BLaER1 (cell line): Measurements from ENCODE around the gene EAF1.
"Not testable (repeated sequence)": the region's sequence is repeated elsewhere in the genome, so short reads cannot be mapped to it uniquely, and the experiment has no call there.

Experiments
- H3K27ac ChIP-seq: shearing (Covaris generic); formaldehyde crosslinking; 2 replicates; pipeline ENCODE4 v1.8.1; 2022
- H3K27me3 ChIP-seq: shearing (Covaris generic); formaldehyde crosslinking; 2 replicates; pipeline ENCODE4 v1.8.1; 2022
- H3K36me3 ChIP-seq: shearing (Covaris generic); formaldehyde crosslinking; 2 replicates; pipeline ENCODE4 v1.8.1; 2022
- H3K4me1 ChIP-seq: shearing (Covaris generic); formaldehyde crosslinking; 2 replicates; pipeline ENCODE4 v1.8.1; 2022
- H3K4me2 ChIP-seq: shearing (Covaris generic); formaldehyde crosslinking; 2 replicates; pipeline ENCODE4 v1.8.1; 2022
- H3K4me3 ChIP-seq: shearing (Covaris generic); formaldehyde crosslinking; 2 replicates; pipeline ENCODE4 v1.8.1; 2022
- H3K9ac ChIP-seq: shearing (Covaris generic); formaldehyde crosslinking; 2 replicates; pipeline ENCODE4 v1.8.1; 2022
- H3K9me3 ChIP-seq: shearing (Covaris generic); formaldehyde crosslinking; 2 replicates; pipeline ENCODE4 v1.8.1; 2022
- H4K20me1 ChIP-seq: shearing (Covaris generic); formaldehyde crosslinking; 2 replicates; pipeline ENCODE4 v1.8.1; 2022
- Cebpa-rat ChIP-seq: shearing (Covaris generic); IDR thresholded peaks from 2 replicates; pipeline ENCODE4 v1.8.1; 2022

Gene EAF1

GRCh38 chr3:15404767-15405166 lies 22.6 kb upstream of the EAF1 start:
- no peaks in the 10 kb centered on the region for H3K4me1 ChIP-seq

GRCh38 chr3:15405448-15406050 lies 21.8 kb upstream of the EAF1 start:
- no peak overlapping the region for H3K4me3 ChIP-seq

More at GRCh38 chr3:15404767-15405166, 22.6 kb upstream of the EAF1 start:
- no peak for TF ChIP-seq Cebpa-rat
- H3K36me3 ChIP-seq, result peaks cover 17% of the 10 kb centered on the region
- H3K27me3 ChIP-seq, result no peaks in the 10 kb centered on the region
- no peak overlapping the region for H3K4me3 ChIP-seq
- no peak overlapping the region for H3K9ac ChIP-seq
- no peak overlapping the region for H3K4me2 ChIP-seq
- H3K9me3 ChIP-seq, result no peaks in the 10 kb centered on the region
- no peaks in the 10 kb centered on the region for H4K20me1 ChIP-seq
- no peak overlapping the region for H3K27ac ChIP-seq

GRCh38 chr3:15409239-15409638 lies 18.2 kb upstream of the EAF1 start:
- no peak overlapping the region for H3K4me3 ChIP-seq
- TF ChIP-seq Cebpa-rat, result no peak
- H3K9ac ChIP-seq, result no peak overlapping the region
- no peaks in the 10 kb centered on the region for H4K20me1 ChIP-seq
- H3K9me3 ChIP-seq, result no peaks in the 10 kb centered on the region
- H3K36me3 ChIP-seq, result peaks cover 59% of the 10 kb centered on the region
- no peak overlapping the region for H3K4me2 ChIP-seq
- no peaks in the 10 kb centered on the region for H3K27me3 ChIP-seq
- H3K27ac ChIP-seq, result no peak overlapping the region
- H3K4me1 ChIP-seq, result no peaks in the 10 kb centered on the region

More at GRCh38 chr3:15405448-15406050, 21.8 kb upstream of the EAF1 start:
- Histone ChIP-seq H3K4me2 (no peak overlapping the region), H4K20me1 (no peaks in the 10 kb centered on the region), H3K9me3 (no peaks in the 10 kb centered on the region), H3K27me3 (no peaks in the 10 kb centered on the region), H3K9ac (no peak overlapping the region), H3K27ac (no peak overlapping the region), H3K4me1 (no peaks in the 10 kb centered on the region), H3K36me3 (peaks cover 25% of the 10 kb centered on the region)
- no peak for TF ChIP-seq Cebpa-rat

DNA sequence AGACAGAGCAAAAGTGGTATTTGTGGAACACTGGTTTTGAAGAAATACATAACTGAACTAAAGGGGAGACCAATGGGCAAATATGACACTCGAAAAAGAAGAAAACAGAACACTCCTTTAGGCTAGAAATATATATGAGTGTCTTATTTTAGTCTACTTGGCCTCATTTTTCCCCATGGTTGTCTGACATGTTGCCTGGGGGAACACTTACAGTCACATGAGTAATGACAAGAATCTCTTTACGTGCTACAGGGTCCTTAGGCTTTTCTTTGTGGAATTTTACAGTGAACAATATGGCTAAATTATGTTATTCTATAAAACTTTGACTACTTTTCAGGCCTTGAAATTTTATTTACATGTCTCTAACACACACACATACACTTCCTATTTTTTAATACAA lies 17.6 kb upstream of the EAF1 start:
- peaks cover 65% of the 10 kb centered on the region for H3K36me3 ChIP-seq

DNA sequence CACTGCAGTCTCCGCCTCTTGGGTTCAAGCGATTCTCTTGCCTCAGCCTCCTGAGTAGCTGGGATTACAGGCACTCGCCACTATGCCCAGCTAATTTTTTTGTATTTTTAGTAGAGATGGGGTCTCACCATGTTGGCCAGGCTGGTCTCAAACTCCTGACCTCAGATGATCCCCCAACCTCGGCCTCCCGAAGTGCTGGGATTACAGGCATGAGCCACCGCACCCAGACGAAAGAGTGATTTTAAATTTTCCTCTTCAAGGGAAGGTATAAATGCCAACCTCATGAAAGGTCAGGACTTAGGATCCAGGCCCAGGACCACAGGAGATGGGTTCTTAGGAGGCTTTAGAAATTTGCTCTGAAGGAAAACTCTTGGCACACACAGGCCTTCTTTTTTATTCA lies 16.4 kb upstream of the EAF1 start:
- not testable (repeated sequence) for H3K9me3 ChIP-seq, H3K4me3 ChIP-seq, H3K4me1 ChIP-seq, H3K27ac ChIP-seq, H3K4me2 ChIP-seq, H3K27me3 ChIP-seq, H4K20me1 ChIP-seq, H3K9ac ChIP-seq
- H3K36me3 ChIP-seq, result peaks cover 76% of the 10 kb centered on the region

More for the DNA sequence above, 17.6 kb upstream of the EAF1 start:
- TF ChIP-seq Cebpa-rat, result no peak
- Histone ChIP-seq H4K20me1 (no peaks in the 10 kb centered on the region), H3K4me1 (no peaks in the 10 kb centered on the region), H3K27me3 (no peaks in the 10 kb centered on the region), H3K9ac (no peak overlapping the region), H3K4me2 (no peak overlapping the region), H3K4me3 (no peak overlapping the region), H3K27ac (no peak overlapping the region), H3K9me3 (no peaks in the 10 kb centered on the region)

DNA sequence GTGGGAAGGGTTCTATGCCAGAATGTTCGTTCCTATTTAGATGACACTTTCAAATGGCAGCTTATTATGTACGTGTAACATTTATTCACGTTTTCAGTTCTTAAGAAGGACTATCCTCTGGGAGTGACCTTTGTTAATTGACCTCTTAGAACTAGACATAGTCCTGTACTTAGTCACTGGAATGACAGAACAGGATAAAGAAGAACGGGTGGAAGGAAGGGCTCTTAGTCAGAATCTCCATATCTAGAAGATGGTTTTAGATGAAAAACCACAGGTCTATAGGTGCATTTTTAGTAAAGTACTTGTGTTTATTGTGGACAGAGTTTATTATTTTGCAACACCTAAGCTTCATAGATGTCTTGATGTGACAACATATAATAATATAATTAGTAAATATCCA lies 6.5 kb upstream of the EAF1 start:
- Histone ChIP-seq H3K36me3 (peaks cover 72% of the 10 kb centered on the region), H3K9ac (no peak overlapping the region), H3K27me3 (no peaks in the 10 kb centered on the region), H3K27ac (no peak overlapping the region), H3K4me3 (no peak overlapping the region), H3K4me1 (peaks cover 11% of the 10 kb centered on the region), H3K9me3 (no peaks in the 10 kb centered on the region), H3K4me2 (no peak overlapping the region), H4K20me1 (no peaks in the 10 kb centered on the region)
- no peak for TF ChIP-seq Cebpa-rat

- H3K27me3 ChIP-seq, result no peaks in the 10 kb centered on the region
- H3K9ac ChIP-seq, result peak overlapping the region; percentile 95
- H4K20me1 ChIP-seq, result peaks cover 34% of the 10 kb centered on the region
- peak overlapping the region; percentile 87 for H3K27ac ChIP-seq
- peaks cover 54% of the 10 kb centered on the region for H3K36me3 ChIP-seq
- no peaks in the 10 kb centered on the region for H3K9me3 ChIP-seq
- TF ChIP-seq Cebpa-rat, result no peak
- peak overlapping the region; percentile 93 for H3K4me3 ChIP-seq
- peaks cover 45% of the 10 kb centered on the region for H3K4me1 ChIP-seq
- H3K4me2 ChIP-seq, result peak overlapping the region; percentile 95
Observed at GRCh38 chr3:15426579-15427118, 749 bp upstream of the EAF1 start.

GRCh38 chr3:15427981-15428380 lies 583 bp downstream of the EAF1 start:
- Histone ChIP-seq H3K27ac (peak overlapping the region; percentile 87), H3K4me3 (peak overlapping the region; percentile 93), H3K27me3 (no peaks in the 10 kb centered on the region), H3K9me3 (no peaks in the 10 kb centered on the region), H3K36me3 (peaks cover 50% of the 10 kb centered on the region), H3K4me2 (peak overlapping the region; percentile 95), H4K20me1 (peaks cover 44% of the 10 kb centered on the region), H3K4me1 (peaks cover 45% of the 10 kb centered on the region), H3K9ac (peak overlapping the region; percentile 95)
- no peak for TF ChIP-seq Cebpa-rat

- Histone ChIP-seq H3K9me3 (no peaks in the 10 kb centered on the region), H3K9ac (peak overlapping the region; percentile 95), H3K27ac (peak overlapping the region; percentile 87), H3K4me2 (peak overlapping the region; percentile 95), H3K4me1 (peaks cover 45% of the 10 kb centered on the region), H4K20me1 (peaks cover 50% of the 10 kb centered on the region), H3K36me3 (peaks cover 50% of the 10 kb centered on the region), H3K27me3 (no peaks in the 10 kb centered on the region), H3K4me3 (peak overlapping the region; percentile 93)
- no peak for TF ChIP-seq Cebpa-rat
Observed at GRCh38 chr3:15428539-15428938, 1.1 kb downstream of the EAF1 start.

GRCh38 chr3:15429080-15429479 lies 1.7 kb downstream of the EAF1 start:
- peak overlapping the region; percentile 95 for H3K4me2 ChIP-seq
- H3K27me3 ChIP-seq, result no peaks in the 10 kb centered on the region
- H3K27ac ChIP-seq, result no peak overlapping the region
- peaks cover 45% of the 10 kb centered on the region for H3K4me1 ChIP-seq
- TF ChIP-seq Cebpa-rat, result no peak
- no peaks in the 10 kb centered on the region for H3K9me3 ChIP-seq
- peak overlapping the region; percentile 95; the same call in 1 of the 2 replicates for H3K9ac ChIP-seq
- H3K36me3 ChIP-seq, result peaks cover 50% of the 10 kb centered on the region
- H4K20me1 ChIP-seq, result peaks cover 55% of the 10 kb centered on the region
- H3K4me3 ChIP-seq, result peak overlapping the region; percentile 93
